ENCODE data around the gene C14orf119. TPM values are rescaled to one million over a fixed set of nuclear protein-coding genes. Genes with fewer than 3 reads are reported as not detected.
A peak's percentile ranks its signal among the peaks of the same experiment; 100 is the strongest.

C14orf119 gene
- polyA plus RNA-seq, 3 donors: 17.5 to 110 (median 106) TPM

GRCh38 chr14:23128969-23129758, 33.9 kb downstream of the C14orf119 start:
- WGBS (ENCODE audit: insufficient coverage): 95% methylated on average over 6 of the region's 7 CpGs
- Histone ChIP-seq H3K4me2 (replicated peaks; ENCODE audit: extremely low read depth, low read length, poor library complexity, severe bottlenecking) (no peak overlapping the region), H2AFZ (ENCODE audit: insufficient read depth, low read depth, low read length, poor library complexity, severe bottlenecking) (no peak overlapping the region), H3K27ac (ENCODE audit: low read depth in 1 of 2, low read length in 2 of 2) (no peak overlapping the region), H3K9me3 (replicated peaks in 1 of 2; ENCODE audit: control insufficient read depth in 1 of 2, insufficient read depth in 1 of 2, low read length in 2 of 2) (no peaks in the 10 kb centered on the region), H3K4me3 (replicated peaks in 1 of 3; ENCODE audit: low read depth in 2 of 3, low read length in 3 of 3) (no peak overlapping the region), H3K9ac (ENCODE audit: insufficient read depth, low read length, poor library complexity, severe bottlenecking) (no peak overlapping the region), H3K79me2 (ENCODE audit: insufficient read depth, low read length) (no peaks in the 10 kb centered on the region), H3K4me1 (ENCODE audit: control insufficient read depth in 1 of 2, insufficient read depth in 2 of 2, low read length in 2 of 2) (peaks cover 20 to 36% of the 10 kb centered on the region in 2 donors), H3K36me3 (replicated peaks in 1 of 2; ENCODE audit: control insufficient read depth in 1 of 2, insufficient read depth in 2 of 2, low read length in 2 of 2) (no peaks in the 10 kb centered on the region), H4K20me1 (ENCODE audit: insufficient read depth, low read length) (no peaks in the 10 kb centered on the region), H3K27me3 (ENCODE audit: control insufficient read depth in 2 of 2, insufficient read depth in 2 of 2, low read length in 2 of 2) (no peaks in the 10 kb centered on the region)
- Mint-ChIP-seq H3K27me3 (ENCODE audit: low read depth in 3 of 3) (peaks cover 0 to 2% (median 1%) of the 10 kb centered on the region in 3 donors), H3K4me1 (peaks cover 34% of the 10 kb centered on the region), H3K27ac (peak overlapping the region in 1 of 7 donors; percentile 21), H3K36me3 (no peaks in the 10 kb centered on the region), H3K9me3 (peaks cover 0 to 2% (median 0%) of the 10 kb centered on the region in 7 donors), H3K4me3 (no peak overlapping the region)
- DNase-seq: no peak
- intact Hi-C loops (cut with micrococcal nuclease): no loop called here
- no peak for TF ChIP-seq CTCF (IDR thresholded peaks at IDR 0.05)

GRCh38 chr14:23129759-23130316, 34.5 kb downstream of the C14orf119 start:
- Mint-ChIP-seq H3K4me3 (no peak overlapping the region), H3K9me3 (peaks cover 0 to 2% (median 0%) of the 10 kb centered on the region in 7 donors), H3K27ac (no peak overlapping the region), H3K4me1 (peaks cover 34% of the 10 kb centered on the region), H3K36me3 (no peaks in the 10 kb centered on the region), H3K27me3 (ENCODE audit: low read depth in 3 of 3) (peaks cover 0 to 2% (median 1%) of the 10 kb centered on the region in 3 donors)
- intact Hi-C loops (cut with micrococcal nuclease): no loop called here
- H4K20me1 ChIP-seq (ENCODE audit: insufficient read depth, low read length): no peaks in the 10 kb centered on the region
- no peaks in the 10 kb centered on the region for H3K9me3 ChIP-seq (replicated peaks in 1 of 2; ENCODE audit: control insufficient read depth in 1 of 2, insufficient read depth in 1 of 2, low read length in 2 of 2)
- H3K4me1 ChIP-seq (ENCODE audit: control insufficient read depth in 1 of 2, insufficient read depth in 2 of 2, low read length in 2 of 2): peaks cover 20 to 36% of the 10 kb centered on the region in 2 donors
- no peaks in the 10 kb centered on the region for H3K27me3 ChIP-seq (ENCODE audit: control insufficient read depth in 2 of 2, insufficient read depth in 2 of 2, low read length in 2 of 2)
- no peak overlapping the region for H3K9ac ChIP-seq (ENCODE audit: insufficient read depth, low read length, poor library complexity, severe bottlenecking)
- no peaks in the 10 kb centered on the region for H3K36me3 ChIP-seq (replicated peaks in 1 of 2; ENCODE audit: control insufficient read depth in 1 of 2, insufficient read depth in 2 of 2, low read length in 2 of 2)
- WGBS (ENCODE audit: insufficient coverage): 96% methylated on average over 4 of the region's 7 CpGs
- no peak overlapping the region for H3K4me3 ChIP-seq (replicated peaks in 1 of 3; ENCODE audit: low read depth in 2 of 3, low read length in 3 of 3)
- H2AFZ ChIP-seq (ENCODE audit: insufficient read depth, low read depth, low read length, poor library complexity, severe bottlenecking): no peak overlapping the region
- no peaks in the 10 kb centered on the region for H3K79me2 ChIP-seq (ENCODE audit: insufficient read depth, low read length)
- no peak for TF ChIP-seq CTCF (IDR thresholded peaks at IDR 0.05)
- no peak for DNase-seq
- no peak overlapping the region for H3K27ac ChIP-seq (ENCODE audit: low read depth in 1 of 2, low read length in 2 of 2)
- no peak overlapping the region for H3K4me2 ChIP-seq (replicated peaks; ENCODE audit: extremely low read depth, low read length, poor library complexity, severe bottlenecking)

Measured in CD14-positive monocyte (primary cell).